Right lobe of liver (tissue), 6 donors: ENCODE data around the gene PRMT7. TPM values are rescaled to one million over a fixed set of nuclear protein-coding genes. Genes with fewer than 3 reads are reported as not detected.

Experiments
- ATAC-seq, 4 donors: fragments of 200-7000 bp; cut with Tn5 transposase; one replicate each; pipeline ENCODE4 v1.9.1; 2020; ENCODE audit warnings: mild to moderate bottlenecking in 4 of 4, moderate library complexity in 4 of 4
- DNase-seq, 3 donors: peaks; one replicate each; pipeline ENCODE4 v3.0.0-alpha.2; 2020
- H3K27ac ChIP-seq, 3 donors: fragments of 200-600 bp; one replicate each; pipeline ENCODE4 v1.8.0; 2022
- H3K27me3 ChIP-seq, 2 donors: fragments of 200-600 bp; one replicate each; pipeline ENCODE4 v1.8.0; 2022
- H3K36me3 ChIP-seq, 4 donors: fragments of 200-600 bp; sonication (generic) in 1 of 4; one replicate each; pipeline versions ENCODE4 v1.5.1 to v1.8.0; 2017 to 2022; ENCODE audit warnings: control low read depth in 1 of 4
- H3K4me1 ChIP-seq, 4 donors: fragments of 200-600 bp; sonication (generic) in 1 of 4; one replicate each; pipeline versions ENCODE4 v1.5.1 to v1.8.0; 2017 to 2022; ENCODE audit warnings: control low read depth in 1 of 4
- H3K4me3 ChIP-seq, 3 donors: fragments of 200-600 bp; one replicate each; pipeline ENCODE4 v1.8.0; 2022
- H3K9me3 ChIP-seq, 4 donors: fragments of 200-600 bp; sonication (generic) in 1 of 4; one replicate each; pipeline versions ENCODE4 v1.5.1 to v1.8.0; 2017 to 2022; ENCODE audit warnings: control low read depth in 1 of 4
- CTCF ChIP-seq, 4 donors: fragments of 200-600 bp in 3 of 4; fragments of 450-650 bp in 1 of 4; IDR thresholded peaks; one replicate each; pipeline versions ENCODE4 v1.5.1 to v1.8.0; 2016 to 2022; ENCODE audit warnings: antibody characterized with exemption in 4 of 4, mild to moderate bottlenecking in 2 of 4
- POLR2A ChIP-seq: fragments of 450-650 bp; IDR thresholded peaks from one replicate; pipeline ENCODE4 v1.6.1; 2017; ENCODE audit warnings: antibody characterized with exemption, mild to moderate bottlenecking
- WGBS: methylation state at CpG from one replicate; pipeline ENCODE4 v1.1.6; 2018; ENCODE audit warnings: low coverage, low lambda C conversion rate; ENCODE audit not compliant: insufficient coverage; ENCODE audit errors: missing lambda C conversion rate; 5-methylcytosine and 5-hydroxymethylcytosine counted together
- intact Hi-C, 2 donors: fragments of 100-400 bp; cut with DNase I; formaldehyde crosslinking; loops; one replicate each; pipeline versions ENCODE4 v1.11.2 to v1.14.1; 2022
- total RNA-seq, 6 experiments: library from RNA; depleted of rRNA in 2 of 6; stranded (reverse); fragments of >200 nt in 2 of 6; fragmentation: NEBNext Ultra II Directional in 3 of 6; extraction: Animal tissue kit (Norgen Biotek cat#: 25700) in 3 of 6; gene quantifications; one replicate each; pipeline versions ENCODE4 v1.1.0 to v1.2.4, GENCODE V29; 2016 to 2023
- donor health status: DM: no; HTN: yes; CAD: no.
- donor health status: DM: no; HTN: no; CAD: no.
- donor health status: DM: no; HTN: no; CAD: no.
- donor health status: DM: no; HTN: yes; CAD: no.
- donor health status: DM: no; HTN: yes; CAD: no.

Gene PRMT7
- total RNA-seq, 6 experiments from 2014 or later: 13.1 to 28.3 (median 21.1) TPM

GRCh38 chr16:68397710-68398201 lies 86.9 kb downstream of the PRMT7 start:
- no peak overlapping the region for H3K27ac ChIP-seq
- ATAC-seq: no peak
- H3K27me3 ChIP-seq: no peaks in the 10 kb centered on the region
- WGBS: 73% methylated on average over 6 of the region's 6 CpGs
- no peaks in the 10 kb centered on the region for H3K9me3 ChIP-seq
- no peak for TF ChIP-seq POLR2A
- TF ChIP-seq CTCF (IDR thresholded peaks at IDR 0.05): no peak
- DNase-seq: peak in 1 of 3 donors; percentile 39
- H3K36me3 ChIP-seq: no peaks in the 10 kb centered on the region
- peaks cover 0 to 7% (median 0%) of the 10 kb centered on the region in 4 donors for H3K4me1 ChIP-seq
- intact Hi-C loops: loop anchor here (5.0 to 10.0 kb wide), 2 partner anchors 105 to 107 kb away; no protein-coding TSS in a partner anchor
- no peak overlapping the region for H3K4me3 ChIP-seq

GRCh38 chr16:68399456-68399855 lies 88.6 kb downstream of the PRMT7 start:
- ATAC-seq (no peak), DNase-seq (peak in 1 of 3 donors; percentile 14)
- no peaks in the 10 kb centered on the region for H3K9me3 ChIP-seq
- H3K27me3 ChIP-seq: no peaks in the 10 kb centered on the region
- intact Hi-C loops: loop anchor here (5.0 to 10.0 kb wide), 2 partner anchors 103 to 105 kb away; no protein-coding TSS in a partner anchor
- TF ChIP-seq CTCF (IDR thresholded peaks at IDR 0.05) (no peak), POLR2A (no peak)
- H3K4me3 ChIP-seq: no peak overlapping the region
- WGBS: no CpG with 5 or more reads among the region's 3 CpGs
- H3K36me3 ChIP-seq: no peaks in the 10 kb centered on the region
- no peak overlapping the region for H3K27ac ChIP-seq
- H3K4me1 ChIP-seq: peaks cover 0 to 16% (median 0%) of the 10 kb centered on the region in 4 donors

DNA sequence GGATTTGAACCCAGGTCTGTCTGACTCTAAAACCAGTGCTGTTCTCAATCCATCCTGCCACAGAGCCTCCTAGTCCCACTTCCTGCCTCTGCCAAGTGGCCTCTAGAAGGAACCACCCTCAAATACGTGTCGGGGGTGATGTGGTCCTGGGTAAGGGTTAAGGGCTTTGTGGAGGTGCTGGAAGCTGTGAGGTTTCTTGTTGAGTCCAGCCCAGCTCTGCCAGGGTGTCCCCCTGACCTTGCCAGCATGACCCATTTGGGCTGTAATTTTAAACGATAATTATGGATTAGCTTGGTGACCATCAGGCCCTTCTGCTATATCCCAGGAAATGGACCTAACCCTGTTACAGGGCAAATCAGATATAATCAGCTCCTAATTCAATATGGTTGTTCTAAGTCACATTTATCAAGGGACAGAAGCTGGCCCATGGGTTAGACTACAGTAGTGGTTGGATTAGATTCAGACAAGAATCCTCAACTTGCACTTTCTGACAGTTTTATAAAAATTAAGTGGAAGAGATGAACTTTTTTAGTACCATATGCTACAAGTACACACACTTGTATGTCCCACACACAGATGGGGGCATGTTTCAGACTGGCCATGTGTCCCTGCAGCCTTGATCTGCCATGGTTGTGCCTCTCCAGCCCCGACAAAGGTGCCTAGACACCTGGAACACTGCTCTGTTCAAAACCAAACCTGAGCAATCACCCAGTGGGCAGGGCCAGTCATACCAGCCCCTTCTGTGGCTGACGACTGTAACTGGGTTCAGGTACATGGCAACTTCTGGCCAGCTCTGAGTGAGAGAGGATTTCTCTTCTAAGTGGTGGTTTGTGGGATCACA lies 89.5 kb downstream of the PRMT7 start:
- peaks cover 0 to 24% (median 0%) of the 10 kb centered on the region in 4 donors for H3K4me1 ChIP-seq
- DNase-seq (peak in 1 of 3 donors; percentile 31), ATAC-seq (no peak)
- intact Hi-C loops: no loop called here
- WGBS: 80% methylated on average over 1 of the region's 5 CpGs
- no peak overlapping the region for H3K4me3 ChIP-seq
- no peak overlapping the region for H3K27ac ChIP-seq
- TF ChIP-seq POLR2A (no peak), CTCF (IDR thresholded peaks at IDR 0.05) (no peak)
- H3K36me3 ChIP-seq: no peaks in the 10 kb centered on the region
- no peaks in the 10 kb centered on the region for H3K27me3 ChIP-seq
- H3K9me3 ChIP-seq: no peaks in the 10 kb centered on the region

DNA sequence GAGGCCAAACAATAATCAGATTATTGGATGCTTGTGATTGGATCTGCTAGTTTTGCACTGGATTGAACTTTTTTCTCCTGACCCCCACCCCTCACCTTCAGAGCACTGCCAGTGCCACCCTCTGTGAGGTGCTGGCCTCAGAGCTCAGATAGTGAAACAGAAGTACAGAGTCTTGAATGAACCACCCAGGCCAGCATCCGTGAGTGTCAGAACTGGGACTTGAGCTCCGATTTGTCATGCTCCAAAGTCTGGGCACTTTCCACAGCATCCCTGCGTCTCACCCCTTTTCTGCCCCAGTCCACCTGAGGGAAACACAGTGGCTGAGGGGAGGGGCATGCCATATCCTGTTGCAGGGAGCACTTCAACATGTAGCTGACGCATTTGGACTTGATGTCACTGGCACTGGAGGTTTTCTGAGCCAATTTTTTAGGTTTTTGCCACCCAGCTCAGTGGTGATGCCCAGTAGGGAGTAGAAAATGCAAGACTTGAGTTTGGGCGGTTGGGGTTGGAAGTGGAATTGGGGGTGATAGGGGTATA lies 90.2 kb downstream of the PRMT7 start:
- WGBS: 42% methylated on average over 4 of the region's 5 CpGs
- Histone ChIP-seq H3K4me1 (peaks cover 0 to 21% (median 0%) of the 10 kb centered on the region in 4 donors), H3K27me3 (no peaks in the 10 kb centered on the region), H3K36me3 (no peaks in the 10 kb centered on the region), H3K27ac (no peak overlapping the region), H3K9me3 (no peaks in the 10 kb centered on the region), H3K4me3 (no peak overlapping the region)
- DNase-seq: peak in 1 of 3 donors; percentile 8
- no peak for ATAC-seq
- intact Hi-C loops: no loop called here
- TF ChIP-seq POLR2A (no peak), CTCF (IDR thresholded peaks at IDR 0.05) (no peak)
